AG08395 (cell line): Measurements from ENCODE around the gene VAC14.

Experiments
- DNase-seq: peaks from one replicate; pipeline ENCODE4 v3.0.0; 2012; ENCODE audit warnings: mixed read lengths, low spot score

The VAC14 gene

GRCh38 chr16:70662991-70663523 lies 137.9 kb downstream of the VAC14 start:
- DNase-seq, result no peak

GRCh38 chr16:70661918-70662641 lies 138.9 kb downstream of the VAC14 start:
- DNase-seq, result peak; percentile 68

DNA sequence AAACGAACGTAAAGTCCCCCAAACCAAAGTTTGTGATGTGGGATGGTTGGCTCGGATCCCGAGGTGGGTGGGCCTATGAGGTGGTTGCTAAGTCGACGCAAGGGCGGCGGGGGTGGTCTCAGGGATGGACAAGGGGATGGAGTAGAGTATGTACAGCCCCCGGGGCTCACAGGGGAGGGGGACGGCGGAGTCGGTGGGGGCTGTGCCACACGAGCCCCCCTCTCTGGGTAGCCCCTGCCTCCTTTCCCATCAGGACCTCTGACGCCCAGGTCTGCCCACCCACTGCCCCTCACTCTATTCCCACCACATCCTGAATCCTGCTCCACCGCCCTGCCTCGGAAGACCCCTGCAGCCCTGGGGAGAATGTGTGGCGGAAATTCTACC lies 139.4 kb downstream of the VAC14 start:
- DNase-seq, result no peak

GRCh38 chr16:70660672-70661350 lies 140.1 kb downstream of the VAC14 start:
- DNase-seq, result no peak

GRCh38 chr16:70659953-70660671 lies 140.8 kb downstream of the VAC14 start:
- no peak for DNase-seq

DNA sequence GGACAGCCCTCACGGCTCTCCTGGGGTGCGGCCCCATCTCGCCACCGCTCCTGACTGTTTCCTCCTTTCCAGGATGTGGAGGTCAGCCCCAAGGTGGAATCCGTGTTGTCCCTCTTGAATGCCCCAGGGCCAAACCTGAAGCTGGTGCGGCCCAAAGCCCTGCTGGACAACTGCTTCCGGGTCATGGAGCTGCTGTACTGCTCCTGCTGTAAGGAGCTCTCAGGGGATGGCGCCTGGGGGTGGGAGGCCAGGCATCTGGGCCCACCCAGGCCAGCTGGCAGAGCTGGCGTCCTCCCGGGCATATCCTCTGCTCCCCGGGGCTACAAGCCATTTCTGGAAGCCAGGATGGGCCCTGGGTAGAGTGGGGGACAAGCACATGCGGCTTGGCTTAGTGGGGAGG lies 141.4 kb downstream of the VAC14 start:
- no peak for DNase-seq

DNA sequence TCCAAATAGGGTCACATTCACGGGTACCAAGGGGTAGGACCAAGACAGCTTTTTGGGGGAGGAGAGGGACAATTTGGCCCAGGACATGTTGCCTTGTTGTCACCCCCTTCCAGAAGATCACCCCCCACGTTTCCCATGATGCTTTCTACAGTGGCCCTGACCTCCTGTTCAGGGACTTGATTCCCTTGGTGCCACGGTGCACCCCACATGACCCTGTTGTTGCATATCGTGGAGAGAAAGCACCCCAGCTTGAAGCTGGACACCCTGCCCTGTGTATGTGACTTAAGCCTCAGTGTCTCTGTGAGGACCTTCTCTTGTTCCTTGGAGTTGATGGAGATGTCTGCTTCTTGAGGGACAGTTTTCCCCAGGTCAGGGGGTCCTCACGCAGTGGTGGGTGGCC lies 142.0 kb downstream of the VAC14 start:
- DNase-seq, result no peak

DNA sequence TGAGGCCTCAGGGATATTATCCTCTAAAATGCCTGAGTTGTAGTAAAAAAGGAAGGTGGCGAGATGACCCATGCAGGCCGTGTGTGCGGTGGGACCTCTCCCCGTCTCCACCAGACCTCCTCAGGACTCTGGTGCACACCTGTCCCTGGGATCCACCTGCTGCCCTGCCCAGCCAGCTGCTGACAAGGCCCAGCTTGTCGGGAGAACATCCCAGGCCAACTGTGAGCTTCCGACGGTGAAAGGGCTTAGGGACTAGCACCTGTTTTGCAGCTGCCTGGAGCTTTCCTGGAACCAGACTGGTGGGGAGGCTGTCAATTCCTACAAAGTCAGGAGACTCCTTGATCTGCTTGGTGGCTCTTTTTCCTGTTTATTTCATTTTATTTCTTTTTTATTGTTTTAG lies 143.0 kb downstream of the VAC14 start:
- DNase-seq, result no peak

DNA sequence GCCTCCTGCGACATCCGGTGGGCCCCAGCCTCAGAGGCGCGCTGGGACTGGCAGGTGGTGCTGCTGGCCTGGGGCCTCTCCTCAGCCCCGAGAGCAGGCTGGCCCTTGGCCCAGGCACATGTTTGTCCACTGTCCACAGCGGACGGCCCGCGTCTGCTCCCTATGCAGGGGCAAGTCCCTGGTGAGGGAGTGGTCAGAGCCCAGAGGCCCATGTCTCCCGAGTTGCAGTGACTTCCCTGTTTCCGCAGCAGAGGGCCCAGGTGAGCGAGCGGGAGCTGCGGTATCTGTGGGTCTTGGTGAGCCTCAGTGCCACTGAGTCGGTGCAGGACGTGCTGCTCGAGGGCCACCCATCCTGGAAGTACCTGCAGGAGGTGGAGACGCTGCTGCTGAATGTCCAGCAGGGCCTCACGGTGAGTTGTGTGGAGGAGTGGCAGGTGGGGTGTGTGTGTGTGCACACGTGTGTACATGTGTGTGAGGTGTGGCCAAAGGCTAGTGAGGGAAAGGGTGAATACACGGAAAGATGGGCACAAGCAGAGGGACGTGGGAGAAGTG lies 144.2 kb downstream of the VAC14 start:
- no peak for DNase-seq

- no peak for DNase-seq
These were observed 144.8 kb downstream of the VAC14 start for GRCh38 chr16:70656065-70656711.

DNA sequence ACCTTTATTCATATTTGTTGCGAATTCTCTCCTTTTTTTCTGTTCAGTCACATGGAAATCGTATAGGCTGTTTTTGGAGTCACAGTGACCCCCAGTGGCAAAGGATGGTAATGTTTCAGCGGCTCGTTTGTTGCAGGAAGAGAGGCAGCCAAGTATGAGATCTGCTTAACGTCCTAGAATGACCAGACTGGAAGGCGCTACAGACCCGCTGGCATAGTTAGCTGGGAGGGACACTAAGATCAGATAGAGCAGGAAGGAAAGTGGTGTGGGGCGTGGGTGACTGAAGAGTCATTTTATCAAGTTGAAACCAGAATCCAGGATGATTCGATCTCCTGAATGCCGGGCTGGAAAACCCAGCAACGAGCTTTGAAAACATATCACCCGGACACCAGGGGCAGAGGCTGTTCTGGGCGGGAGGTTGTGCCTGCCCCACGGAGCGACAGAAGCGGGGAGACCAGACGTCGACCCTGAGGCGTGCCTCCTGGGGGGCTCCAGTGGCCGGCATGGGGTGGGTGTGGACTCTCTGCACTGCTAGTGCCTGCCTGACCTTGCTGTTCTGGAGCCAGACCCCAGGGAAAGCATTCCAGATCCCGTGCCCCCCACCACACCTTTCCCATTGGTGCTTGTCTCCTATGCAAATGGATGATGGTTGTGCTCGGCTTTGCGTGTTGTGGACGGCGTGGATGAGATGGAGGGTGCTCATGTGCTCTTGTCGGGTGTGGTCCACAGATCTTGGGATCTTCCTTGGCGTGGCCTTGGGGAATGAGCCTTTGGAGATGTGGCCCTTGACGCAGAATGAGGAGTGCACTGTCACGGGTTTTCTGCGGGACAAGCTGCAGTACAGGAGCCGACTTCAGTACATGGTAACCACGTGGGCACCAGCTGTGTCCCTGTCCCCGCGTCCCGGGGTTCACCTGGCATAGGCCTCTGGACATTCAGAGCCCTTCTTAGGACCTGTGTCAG lies 146.9 kb downstream of the VAC14 start:
- DNase-seq, result peak; percentile 79

DNA sequence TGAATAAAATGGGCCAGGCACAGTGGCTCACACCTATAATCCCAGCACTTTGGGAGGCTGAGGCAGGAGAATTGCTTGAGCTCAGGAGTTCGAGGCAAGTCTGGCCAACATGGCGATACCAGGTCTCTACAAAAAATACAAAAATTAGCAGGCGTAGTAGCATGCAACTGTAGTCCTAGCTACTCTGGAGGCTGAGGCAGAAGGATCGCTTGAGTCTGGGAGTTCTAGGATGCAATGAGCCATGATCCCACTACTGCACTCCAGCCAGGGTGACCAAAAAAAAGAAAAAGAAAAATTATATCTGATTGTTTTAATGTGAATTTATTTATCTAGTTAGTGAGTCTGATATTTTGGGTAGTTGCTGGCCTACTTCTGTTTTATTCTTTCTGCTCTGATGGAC lies 147.6 kb downstream of the VAC14 start:
- DNase-seq, result no peak

DNA sequence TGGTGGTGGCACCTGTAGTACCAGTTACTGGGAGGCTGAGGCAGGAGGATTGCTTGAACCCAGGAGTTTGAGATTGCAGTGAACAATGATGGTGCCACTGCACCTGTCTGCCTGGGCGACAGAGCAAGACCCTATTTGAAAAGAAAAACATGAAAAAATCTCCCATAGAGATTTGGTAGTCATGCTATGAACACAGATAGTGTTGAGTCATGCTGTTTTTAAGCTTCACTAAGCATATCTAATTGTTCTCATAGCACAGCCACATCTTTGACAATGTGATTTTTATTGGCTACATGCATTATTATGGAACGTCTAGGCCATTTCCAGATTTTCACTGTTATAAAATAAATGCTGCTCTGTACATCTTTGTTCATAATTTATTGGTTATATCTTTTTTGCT lies 148.6 kb downstream of the VAC14 start:
- DNase-seq, result no peak

DNA sequence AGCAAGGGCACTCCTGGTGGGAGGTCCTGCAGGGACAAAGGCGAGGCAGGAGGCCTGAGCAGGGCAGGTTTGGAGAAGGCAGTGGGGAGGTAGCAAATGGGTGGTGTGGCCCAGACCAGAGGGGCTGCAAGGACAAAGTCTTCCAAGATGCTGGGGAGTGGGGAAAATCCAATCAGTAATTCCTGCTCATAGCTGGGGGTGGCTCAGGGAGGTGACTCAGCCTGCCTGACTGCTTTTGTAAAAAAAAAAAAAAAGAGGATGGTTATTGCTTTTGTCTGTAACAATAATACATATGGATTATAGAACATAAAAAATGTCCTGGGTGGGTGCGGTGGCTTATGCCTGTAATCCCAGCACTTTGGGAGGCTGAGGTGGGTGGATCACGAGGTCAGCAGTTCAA lies 149.4 kb downstream of the VAC14 start:
- DNase-seq, result no peak

GRCh38 chr16:70650216-70650615 lies 150.7 kb downstream of the VAC14 start:
- DNase-seq, result no peak

DNA sequence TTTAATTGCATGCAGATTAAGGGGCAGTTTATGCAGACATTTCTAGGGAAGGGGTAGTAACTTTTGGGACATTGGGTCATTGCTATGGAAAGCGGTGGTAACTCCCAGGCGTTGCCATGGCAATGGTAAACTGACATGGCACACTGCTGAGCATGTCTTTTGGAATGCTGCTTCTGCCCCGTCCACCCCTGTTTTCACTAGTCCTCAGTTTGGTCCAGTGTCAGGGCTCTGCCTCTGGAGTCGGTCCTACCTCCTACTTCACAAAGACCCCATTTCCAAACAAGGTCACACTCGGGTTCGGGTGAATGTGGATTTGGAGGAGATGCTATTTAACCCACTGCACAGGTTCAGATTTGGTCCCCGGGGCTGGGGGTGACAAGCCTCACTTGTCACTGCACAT lies 151.7 kb downstream of the VAC14 start:
- DNase-seq, result no peak

- no peak for DNase-seq
These were observed 152.4 kb downstream of the VAC14 start for GRCh38 chr16:70648606-70649005.

DNA sequence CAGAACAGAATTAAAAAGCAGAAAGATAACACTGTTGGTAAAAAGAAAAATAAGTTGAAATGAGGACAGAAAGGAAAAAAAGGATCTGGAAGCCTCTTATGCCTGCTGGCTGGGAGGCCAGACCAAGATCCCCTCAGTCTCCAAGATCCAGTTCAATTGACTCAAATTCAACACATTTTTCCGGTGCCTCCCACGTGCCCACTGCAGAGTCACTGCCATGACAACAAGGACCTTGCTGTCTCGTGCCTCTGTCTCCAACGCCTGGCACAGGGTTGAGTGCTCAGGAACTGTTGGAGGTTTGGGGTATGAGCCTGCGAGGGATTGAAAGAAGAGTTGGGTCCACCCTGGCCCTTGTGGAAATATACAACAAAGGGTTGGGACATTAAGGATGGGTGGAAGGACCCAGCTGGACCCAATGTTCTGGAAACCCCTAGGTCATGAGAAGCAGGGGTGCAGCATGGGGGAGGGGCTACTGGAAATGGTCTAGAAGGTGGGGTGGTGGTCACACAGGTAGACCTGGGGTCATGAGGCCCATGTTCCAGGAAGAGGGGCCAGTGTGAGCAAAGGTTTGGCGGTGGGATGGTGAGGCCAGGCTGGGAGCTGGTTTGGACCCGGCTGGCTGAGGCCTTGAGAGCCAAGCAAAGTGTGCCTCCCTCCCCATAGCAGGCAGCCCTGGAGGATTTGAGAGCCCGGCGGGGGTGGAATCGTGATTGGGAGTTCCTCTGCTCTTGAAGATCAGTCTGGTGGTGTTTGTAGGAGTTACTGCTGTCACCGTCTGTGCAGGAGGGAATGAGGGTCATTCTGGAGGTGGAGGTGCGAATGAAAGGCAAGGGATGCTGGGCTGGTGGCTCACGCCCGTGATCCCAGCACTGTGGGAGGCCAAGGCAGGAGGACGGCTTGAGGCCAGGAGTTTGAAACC lies 153.3 kb downstream of the VAC14 start:
- DNase-seq, result no peak

- DNase-seq, result no peak
These were observed 154.4 kb downstream of the VAC14 start, which contains the start of gene IL34 for GRCh38 chr16:70646260-70647241. Gene IL34 (plus strand): TSS chr16:70646559. CDS start chr16:70646948, 389 bp downstream.
